HEK293 (cell line): ENCODE results near the gene ANKRD11.

ENCODE experiments used
- CTCF ChIP-seq: fragments of 450-650 bp; formaldehyde crosslinking; IDR thresholded peaks from 2 replicates; pipeline ENCODE4 v1.5.1; 2016; ENCODE audit warnings: missing biosample characterization, missing genetic modification characterization
- GLIS2 ChIP-seq: fragments of 450-650 bp; formaldehyde crosslinking; IDR thresholded peaks from 2 replicates; pipeline ENCODE4 v1.5.1; 2016; ENCODE audit warnings: missing biosample characterization, missing genetic modification characterization
- HOXC10 ChIP-seq: sonication (generic); formaldehyde crosslinking; IDR thresholded peaks from 2 replicates; pipeline ENCODE4 v1.8.1; 2023; ENCODE audit warnings: mild to moderate bottlenecking, missing genetic modification reagents
- KLF1 ChIP-seq: fragments of 450-650 bp; formaldehyde crosslinking; IDR thresholded peaks from 2 replicates; pipeline ENCODE4 v1.5.1; 2016; ENCODE audit warnings: missing biosample characterization, missing genetic modification characterization
- KLF9 ChIP-seq: fragments of 450-650 bp; formaldehyde crosslinking; IDR thresholded peaks from 2 replicates; pipeline ENCODE4 v1.5.1; 2016; ENCODE audit warnings: missing biosample characterization, missing genetic modification characterization, low read depth
- MYNN ChIP-seq: fragments of 450-650 bp; formaldehyde crosslinking; IDR thresholded peaks from 2 replicates; pipeline ENCODE4 v1.5.1; 2016; ENCODE audit warnings: missing biosample characterization, missing genetic modification characterization, borderline replicate concordance
- OVOL3 ChIP-seq: fragments of 450-650 bp; formaldehyde crosslinking; IDR thresholded peaks from 2 replicates; pipeline ENCODE4 v1.5.1; 2016; ENCODE audit warnings: missing biosample characterization, missing genetic modification characterization
- SALL2 ChIP-seq: fragments of 450-650 bp; formaldehyde crosslinking; IDR thresholded peaks from 2 replicates; pipeline ENCODE4 v1.5.0; 2017; ENCODE audit warnings: missing biosample characterization, mild to moderate bottlenecking, missing genetic modification characterization, borderline replicate concordance
- ZBTB20 ChIP-seq: fragments of 450-650 bp; formaldehyde crosslinking; IDR thresholded peaks from 2 replicates; pipeline ENCODE4 v1.5.1; 2016; ENCODE audit warnings: missing biosample characterization, missing genetic modification characterization
- ZBTB7A ChIP-seq: fragments of 450-650 bp; formaldehyde crosslinking; IDR thresholded peaks from 2 replicates; pipeline ENCODE4 v1.5.1; 2016; ENCODE audit warnings: low read depth, missing biosample characterization, missing genetic modification characterization
- ZEB2 ChIP-seq: fragments of 450-650 bp; formaldehyde crosslinking; IDR thresholded peaks from 2 replicates; pipeline ENCODE4 v1.5.1; 2016; ENCODE audit warnings: missing biosample characterization, missing genetic modification characterization
- ZNF114 ChIP-seq: fragments of 450-650 bp; formaldehyde crosslinking; IDR thresholded peaks from 2 replicates; pipeline ENCODE4 v1.5.0; 2017; ENCODE audit warnings: missing biosample characterization, missing genetic modification characterization
- ZNF121 ChIP-seq: fragments of 450-650 bp; formaldehyde crosslinking; IDR thresholded peaks from 2 replicates; pipeline ENCODE4 v1.5.1; 2016; ENCODE audit warnings: missing biosample characterization, missing genetic modification characterization
- ZNF23 ChIP-seq: fragments of 450-650 bp; formaldehyde crosslinking; IDR thresholded peaks from 2 replicates; pipeline ENCODE4 v1.5.1; 2016; ENCODE audit warnings: missing biosample characterization, missing genetic modification characterization, borderline replicate concordance
- ZNF239 ChIP-seq: fragments of 450-650 bp; formaldehyde crosslinking; IDR thresholded peaks from 2 replicates; pipeline ENCODE4 v1.5.1; 2016; ENCODE audit warnings: missing biosample characterization, missing genetic modification characterization
- ZNF24 ChIP-seq: fragments of 450-650 bp; formaldehyde crosslinking; IDR thresholded peaks from 2 replicates; pipeline ENCODE4 v1.5.1; 2016; ENCODE audit warnings: missing biosample characterization, missing genetic modification characterization
- ZNF391 ChIP-seq: fragments of 450-650 bp; formaldehyde crosslinking; IDR thresholded peaks from 2 replicates; pipeline ENCODE4 v1.5.1; 2016; ENCODE audit warnings: low read depth, missing biosample characterization, missing genetic modification characterization, borderline replicate concordance
- ZNF404 ChIP-seq: fragments of 450-650 bp; formaldehyde crosslinking; IDR thresholded peaks from 2 replicates; pipeline ENCODE4 v1.5.1; 2017; ENCODE audit warnings: missing biosample characterization, missing genetic modification characterization
- ZNF416 ChIP-seq: fragments of 450-650 bp; formaldehyde crosslinking; IDR thresholded peaks from 2 replicates; pipeline ENCODE4 v1.5.1; 2016; ENCODE audit warnings: missing biosample characterization, missing genetic modification characterization
- ZNF473 ChIP-seq: fragments of 450-650 bp; formaldehyde crosslinking; IDR thresholded peaks from 2 replicates; pipeline ENCODE4 v1.5.1; 2017; ENCODE audit warnings: missing biosample characterization, missing genetic modification characterization
- ZNF529 ChIP-seq: fragments of 450-650 bp; formaldehyde crosslinking; IDR thresholded peaks from 2 replicates; pipeline ENCODE4 v1.5.1; 2017; ENCODE audit warnings: missing genetic modification characterization, missing biosample characterization; ENCODE audit not compliant: insufficient replicate concordance
- ZNF530 ChIP-seq: fragments of 450-650 bp; formaldehyde crosslinking; IDR thresholded peaks from 2 replicates; pipeline ENCODE4 v1.5.1; 2016; ENCODE audit warnings: low read depth, missing biosample characterization, missing genetic modification characterization
- ZNF549 ChIP-seq: fragments of 450-650 bp; IDR thresholded peaks from 2 replicates; pipeline ENCODE4 v1.5.1; 2018; ENCODE audit warnings: missing biosample characterization, missing genetic modification characterization, mild to moderate bottlenecking, inconsistent platforms, moderate library complexity
- ZNF558 ChIP-seq: fragments of 450-650 bp; formaldehyde crosslinking; IDR thresholded peaks from 2 replicates; pipeline ENCODE4 v1.5.1; 2016; ENCODE audit warnings: missing biosample characterization, missing genetic modification characterization
- ZNF560 ChIP-seq: fragments of 450-650 bp; formaldehyde crosslinking; IDR thresholded peaks from 2 replicates; pipeline ENCODE4 v1.5.1; 2017; ENCODE audit warnings: missing biosample characterization, missing genetic modification characterization, borderline replicate concordance
- ZNF580 ChIP-seq: fragments of 450-650 bp; formaldehyde crosslinking; IDR thresholded peaks from 2 replicates; pipeline ENCODE4 v1.5.1; 2016; ENCODE audit warnings: missing biosample characterization, missing genetic modification characterization
- ZNF600 ChIP-seq: fragments of 450-650 bp; formaldehyde crosslinking; IDR thresholded peaks from 2 replicates; pipeline ENCODE4 v1.5.1; 2016; ENCODE audit warnings: missing biosample characterization, missing genetic modification characterization
- ZNF660 ChIP-seq: fragments of 450-650 bp; IDR thresholded peaks from 2 replicates; pipeline ENCODE4 v1.5.1; 2018; ENCODE audit warnings: missing biosample characterization, mild to moderate bottlenecking, missing genetic modification characterization
- ZNF707 ChIP-seq: fragments of 450-650 bp; formaldehyde crosslinking; IDR thresholded peaks from 2 replicates; pipeline ENCODE4 v1.5.1; 2016; ENCODE audit warnings: missing biosample characterization, missing genetic modification characterization
- ZNF830 ChIP-seq: fragments of 450-650 bp; IDR thresholded peaks from 2 replicates; pipeline ENCODE4 v1.5.0; 2018; ENCODE audit warnings: missing biosample characterization, missing genetic modification characterization, low read depth, mild to moderate bottlenecking, moderate library complexity
- TF ChIP-seq, protein P1 (sequence below): fragments of 450-650 bp; formaldehyde crosslinking; IDR thresholded peaks from 2 replicates; pipeline ENCODE4 v1.5.1; 2016; ENCODE audit warnings: missing biosample characterization, missing genetic modification characterization
- TF ChIP-seq, protein P2 (sequence below): fragments of 450-650 bp; IDR thresholded peaks from 2 replicates; pipeline ENCODE4 v1.5.1; 2018; ENCODE audit warnings: missing biosample characterization, mild to moderate bottlenecking, missing genetic modification characterization
- TF ChIP-seq, protein P3 (sequence below): fragments of 450-650 bp; formaldehyde crosslinking; IDR thresholded peaks from 2 replicates; pipeline ENCODE4 v1.5.1; 2016; ENCODE audit warnings: missing biosample characterization, missing genetic modification characterization

The ANKRD11 gene

GRCh38 chr16:89410794-89411309 lies 79.5 kb downstream of the ANKRD11 start (continued):
- TF ChIP-seq ZNF416 (tag by site-specific recombination) (no peak), GLIS2 (tag by site-specific recombination) (0 out of 2 replicates have a peak, but pooled peaks have one; percentile 44), ZNF239 (tag by site-specific recombination) (no peak), ZNF473 (tag by site-specific recombination) (no peak), ZNF23 (tag by site-specific recombination) (no peak), ZNF404 (no peak), KLF9 (0 out of 2 replicates have a peak, but pooled peaks have one; percentile 26), ZNF580 (tag by site-specific recombination) (no peak), ZEB2 (tag by site-specific recombination) (no peak), SALL2 (tag by site-specific recombination) (no peak), MYNN (tag by site-specific recombination) (no peak), ZNF530 (tag by site-specific recombination) (no peak), ZNF560 (tag by site-specific recombination) (no peak), CTCF (0 out of 2 replicates have a peak, but pooled peaks have one; percentile 16), ZNF558 (tag by site-specific recombination) (no peak), ZNF660 (tag by site-specific recombination) (no peak), KLF1 (tag by site-specific recombination) (no peak), ZNF707 (no peak), ZBTB20 (tag by site-specific recombination) (peak; percentile 53), ZNF549 (no peak), ZNF121 (tag by site-specific recombination) (peak; percentile 83; the same call in 1 of the 2 replicates), ZNF600 (peak; percentile 70; the same call in 1 of the 2 replicates), ZNF391 (no peak), OVOL3 (tag by site-specific recombination) (no peak), ZNF529 (tag by site-specific recombination) (no peak), HOXC10 (no peak), ZNF830 (tag by site-specific recombination) (no peak), ZNF114 (tag by site-specific recombination) (no peak), ZBTB7A (no peak), ZNF24 (tag by site-specific recombination) (no peak)
- TF ChIP-seq, protein P1, sequence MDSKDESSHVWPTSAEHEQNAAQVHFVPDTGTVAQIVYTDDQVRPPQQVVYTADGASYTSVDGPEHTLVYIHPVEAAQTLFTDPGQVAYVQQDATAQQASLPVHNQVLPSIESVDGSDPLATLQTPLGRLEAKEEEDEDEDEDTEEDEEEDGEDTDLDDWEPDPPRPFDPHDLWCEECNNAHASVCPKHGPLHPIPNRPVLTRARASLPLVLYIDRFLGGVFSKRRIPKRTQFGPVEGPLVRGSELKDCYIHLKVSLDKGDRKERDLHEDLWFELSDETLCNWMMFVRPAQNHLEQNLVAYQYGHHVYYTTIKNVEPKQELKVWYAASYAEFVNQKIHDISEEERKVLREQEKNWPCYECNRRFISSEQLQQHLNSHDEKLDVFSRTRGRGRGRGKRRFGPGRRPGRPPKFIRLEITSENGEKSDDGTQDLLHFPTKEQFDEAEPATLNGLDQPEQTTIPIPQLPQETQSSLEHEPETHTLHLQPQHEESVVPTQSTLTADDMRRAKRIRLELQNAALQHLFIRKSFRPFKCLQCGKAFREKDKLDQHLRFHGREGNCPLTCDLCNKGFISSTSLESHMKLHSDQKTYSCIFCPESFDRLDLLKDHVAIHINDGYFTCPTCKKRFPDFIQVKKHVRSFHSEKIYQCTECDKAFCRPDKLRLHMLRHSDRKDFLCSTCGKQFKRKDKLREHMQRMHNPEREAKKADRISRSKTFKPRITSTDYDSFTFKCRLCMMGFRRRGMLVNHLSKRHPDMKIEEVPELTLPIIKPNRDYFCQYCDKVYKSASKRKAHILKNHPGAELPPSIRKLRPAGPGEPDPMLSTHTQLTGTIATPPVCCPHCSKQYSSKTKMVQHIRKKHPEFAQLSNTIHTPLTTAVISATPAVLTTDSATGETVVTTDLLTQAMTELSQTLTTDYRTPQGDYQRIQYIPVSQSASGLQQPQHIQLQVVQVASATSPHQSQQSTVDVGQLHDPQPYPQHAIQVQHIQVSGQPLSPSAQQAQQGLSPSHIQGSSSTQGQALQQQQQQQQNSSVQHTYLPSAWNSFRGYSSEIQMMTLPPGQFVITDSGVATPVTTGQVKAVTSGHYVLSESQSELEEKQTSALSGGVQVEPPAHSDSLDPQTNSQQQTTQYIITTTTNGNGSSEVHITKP (tag by site-specific recombination): peak; percentile 42
- TF ChIP-seq, protein P2, sequence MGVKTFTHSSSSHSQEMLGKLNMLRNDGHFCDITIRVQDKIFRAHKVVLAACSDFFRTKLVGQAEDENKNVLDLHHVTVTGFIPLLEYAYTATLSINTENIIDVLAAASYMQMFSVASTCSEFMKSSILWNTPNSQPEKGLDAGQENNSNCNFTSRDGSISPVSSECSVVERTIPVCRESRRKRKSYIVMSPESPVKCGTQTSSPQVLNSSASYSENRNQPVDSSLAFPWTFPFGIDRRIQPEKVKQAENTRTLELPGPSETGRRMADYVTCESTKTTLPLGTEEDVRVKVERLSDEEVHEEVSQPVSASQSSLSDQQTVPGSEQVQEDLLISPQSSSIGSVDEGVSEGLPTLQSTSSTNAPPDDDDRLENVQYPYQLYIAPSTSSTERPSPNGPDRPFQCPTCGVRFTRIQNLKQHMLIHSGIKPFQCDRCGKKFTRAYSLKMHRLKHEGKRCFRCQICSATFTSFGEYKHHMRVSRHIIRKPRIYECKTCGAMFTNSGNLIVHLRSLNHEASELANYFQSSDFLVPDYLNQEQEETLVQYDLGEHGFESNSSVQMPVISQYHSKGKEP (tag by site-specific recombination): no peak
- TF ChIP-seq, protein P3, sequence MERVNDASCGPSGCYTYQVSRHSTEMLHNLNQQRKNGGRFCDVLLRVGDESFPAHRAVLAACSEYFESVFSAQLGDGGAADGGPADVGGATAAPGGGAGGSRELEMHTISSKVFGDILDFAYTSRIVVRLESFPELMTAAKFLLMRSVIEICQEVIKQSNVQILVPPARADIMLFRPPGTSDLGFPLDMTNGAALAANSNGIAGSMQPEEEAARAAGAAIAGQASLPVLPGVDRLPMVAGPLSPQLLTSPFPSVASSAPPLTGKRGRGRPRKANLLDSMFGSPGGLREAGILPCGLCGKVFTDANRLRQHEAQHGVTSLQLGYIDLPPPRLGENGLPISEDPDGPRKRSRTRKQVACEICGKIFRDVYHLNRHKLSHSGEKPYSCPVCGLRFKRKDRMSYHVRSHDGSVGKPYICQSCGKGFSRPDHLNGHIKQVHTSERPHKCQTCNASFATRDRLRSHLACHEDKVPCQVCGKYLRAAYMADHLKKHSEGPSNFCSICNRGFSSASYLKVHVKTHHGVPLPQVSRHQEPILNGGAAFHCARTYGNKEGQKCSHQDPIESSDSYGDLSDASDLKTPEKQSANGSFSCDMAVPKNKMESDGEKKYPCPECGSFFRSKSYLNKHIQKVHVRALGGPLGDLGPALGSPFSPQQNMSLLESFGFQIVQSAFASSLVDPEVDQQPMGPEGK (tag by site-specific recombination): peak; percentile 24; the same call in 1 of the 2 replicates
